Measurements from ENCODE around the gene POLD4.
"Not testable (repeated sequence)": the region's sequence is repeated elsewhere in the genome, so short reads cannot be mapped to it uniquely, and the experiment has no call there.

The POLD4 gene

GRCh38 chr11:67332081-67332691 is 21.2 kb downstream of the POLD4 start:
- no peak overlapping the region for H3K4me3 ChIP-seq (ENCODE audit: insufficient read depth, low read depth, low read length, poor library complexity, severe bottlenecking)
- H3K27ac ChIP-seq (ENCODE audit: insufficient read depth, low read length, poor library complexity, severe bottlenecking), result no peak overlapping the region
- no peaks in the 10 kb centered on the region for H3K9me3 ChIP-seq (ENCODE audit: control insufficient read depth, low read length)
- H3K4me1 ChIP-seq (ENCODE audit: control insufficient read depth, insufficient read depth, low read length, poor library complexity, severe bottlenecking), result no peaks in the 10 kb centered on the region
- no peaks in the 10 kb centered on the region for H3K27me3 ChIP-seq (replicated peaks; ENCODE audit: control insufficient read depth, insufficient read depth, low read length, poor library complexity, severe bottlenecking)
- DNase-seq, result no peak
- H3K36me3 ChIP-seq (ENCODE audit: control insufficient read depth, insufficient read depth, low read length), result no peaks in the 10 kb centered on the region

GRCh38 chr11:67323526-67323925 is 29.8 kb downstream of the POLD4 start:
- Histone ChIP-seq H3K4me1 (ENCODE audit: control insufficient read depth, insufficient read depth, low read length, poor library complexity, severe bottlenecking) (no peaks in the 10 kb centered on the region), H3K36me3 (ENCODE audit: control insufficient read depth, insufficient read depth, low read length) (no peaks in the 10 kb centered on the region), H3K4me3 (ENCODE audit: insufficient read depth, low read depth, low read length, poor library complexity, severe bottlenecking) (no peak overlapping the region), H3K9me3 (ENCODE audit: control insufficient read depth, low read length) (no peaks in the 10 kb centered on the region), H3K27ac (ENCODE audit: insufficient read depth, low read length, poor library complexity, severe bottlenecking) (no peak overlapping the region), H3K27me3 (replicated peaks; ENCODE audit: control insufficient read depth, insufficient read depth, low read length, poor library complexity, severe bottlenecking) (no peaks in the 10 kb centered on the region)
- no peak for DNase-seq

GRCh38 chr11:67322049-67322448 is 31.3 kb downstream of the POLD4 start:
- no peaks in the 10 kb centered on the region for H3K9me3 ChIP-seq (ENCODE audit: control insufficient read depth, low read length)
- no peak overlapping the region for H3K27ac ChIP-seq (ENCODE audit: insufficient read depth, low read length, poor library complexity, severe bottlenecking)
- H3K27me3 ChIP-seq (replicated peaks; ENCODE audit: control insufficient read depth, insufficient read depth, low read length, poor library complexity, severe bottlenecking), result no peaks in the 10 kb centered on the region
- H3K36me3 ChIP-seq (ENCODE audit: control insufficient read depth, insufficient read depth, low read length), result no peaks in the 10 kb centered on the region
- no peak overlapping the region for H3K4me3 ChIP-seq (ENCODE audit: insufficient read depth, low read depth, low read length, poor library complexity, severe bottlenecking)
- no peak for DNase-seq
- peaks cover 2% of the 10 kb centered on the region for H3K4me1 ChIP-seq (ENCODE audit: control insufficient read depth, insufficient read depth, low read length, poor library complexity, severe bottlenecking)

GRCh38 chr11:67321313-67321871 is 32.0 kb downstream of the POLD4 start:
- H3K4me1 ChIP-seq (ENCODE audit: control insufficient read depth, insufficient read depth, low read length, poor library complexity, severe bottlenecking), result peaks cover 5% of the 10 kb centered on the region
- H3K27ac ChIP-seq (ENCODE audit: insufficient read depth, low read length, poor library complexity, severe bottlenecking), result no peak overlapping the region
- no peaks in the 10 kb centered on the region for H3K27me3 ChIP-seq (replicated peaks; ENCODE audit: control insufficient read depth, insufficient read depth, low read length, poor library complexity, severe bottlenecking)
- H3K36me3 ChIP-seq (ENCODE audit: control insufficient read depth, insufficient read depth, low read length), result no peaks in the 10 kb centered on the region
- no peak overlapping the region for H3K4me3 ChIP-seq (ENCODE audit: insufficient read depth, low read depth, low read length, poor library complexity, severe bottlenecking)
- DNase-seq, result no peak
- no peaks in the 10 kb centered on the region for H3K9me3 ChIP-seq (ENCODE audit: control insufficient read depth, low read length)

GRCh38 chr11:67320691-67321090 is 32.7 kb downstream of the POLD4 start:
- Histone ChIP-seq H3K36me3 (ENCODE audit: control insufficient read depth, insufficient read depth, low read length) (no peaks in the 10 kb centered on the region), H3K9me3 (ENCODE audit: control insufficient read depth, low read length) (no peaks in the 10 kb centered on the region), H3K4me1 (ENCODE audit: control insufficient read depth, insufficient read depth, low read length, poor library complexity, severe bottlenecking) (peaks cover 5% of the 10 kb centered on the region), H3K4me3 (ENCODE audit: insufficient read depth, low read depth, low read length, poor library complexity, severe bottlenecking) (no peak overlapping the region), H3K27ac (ENCODE audit: insufficient read depth, low read length, poor library complexity, severe bottlenecking) (no peak overlapping the region), H3K27me3 (replicated peaks; ENCODE audit: control insufficient read depth, insufficient read depth, low read length, poor library complexity, severe bottlenecking) (no peaks in the 10 kb centered on the region)
- DNase-seq, result no peak

GRCh38 chr11:67320011-67320410 is 33.3 kb downstream of the POLD4 start:
- Histone ChIP-seq H3K27ac (ENCODE audit: insufficient read depth, low read length, poor library complexity, severe bottlenecking) (no peak overlapping the region), H3K4me1 (ENCODE audit: control insufficient read depth, insufficient read depth, low read length, poor library complexity, severe bottlenecking) (peaks cover 5% of the 10 kb centered on the region), H3K27me3 (replicated peaks; ENCODE audit: control insufficient read depth, insufficient read depth, low read length, poor library complexity, severe bottlenecking) (no peaks in the 10 kb centered on the region), H3K36me3 (ENCODE audit: control insufficient read depth, insufficient read depth, low read length) (no peaks in the 10 kb centered on the region), H3K9me3 (ENCODE audit: control insufficient read depth, low read length) (no peaks in the 10 kb centered on the region), H3K4me3 (ENCODE audit: insufficient read depth, low read depth, low read length, poor library complexity, severe bottlenecking) (no peak overlapping the region)
- no peak for DNase-seq

GRCh38 chr11:67318876-67319275 is 34.5 kb downstream of the POLD4 start:
- H3K4me3 ChIP-seq (ENCODE audit: insufficient read depth, low read depth, low read length, poor library complexity, severe bottlenecking); H3K4me1 ChIP-seq (ENCODE audit: control insufficient read depth, insufficient read depth, low read length, poor library complexity, severe bottlenecking); H3K36me3 ChIP-seq (ENCODE audit: control insufficient read depth, insufficient read depth, low read length); H3K9me3 ChIP-seq (ENCODE audit: control insufficient read depth, low read length); H3K27ac ChIP-seq (ENCODE audit: insufficient read depth, low read length, poor library complexity, severe bottlenecking); DNase-seq; H3K27me3 ChIP-seq (replicated peaks; ENCODE audit: control insufficient read depth, insufficient read depth, low read length, poor library complexity, severe bottlenecking): not testable (repeated sequence)

GRCh38 chr11:67317888-67318555 is 35.3 kb downstream of the POLD4 start:
- peak overlapping the region; percentile 72 for H3K27ac ChIP-seq (ENCODE audit: insufficient read depth, low read length, poor library complexity, severe bottlenecking)
- H3K36me3 ChIP-seq (ENCODE audit: control insufficient read depth, insufficient read depth, low read length), result no peaks in the 10 kb centered on the region
- H3K9me3 ChIP-seq (ENCODE audit: control insufficient read depth, low read length), result no peaks in the 10 kb centered on the region
- peak overlapping the region; percentile 76 for H3K4me3 ChIP-seq (ENCODE audit: insufficient read depth, low read depth, low read length, poor library complexity, severe bottlenecking)
- peaks cover 13% of the 10 kb centered on the region for H3K4me1 ChIP-seq (ENCODE audit: control insufficient read depth, insufficient read depth, low read length, poor library complexity, severe bottlenecking)
- no peaks in the 10 kb centered on the region for H3K27me3 ChIP-seq (replicated peaks; ENCODE audit: control insufficient read depth, insufficient read depth, low read length, poor library complexity, severe bottlenecking)
- DNase-seq, result peak in 1 of 3 donors; percentile 26

- no peaks in the 10 kb centered on the region for H3K27me3 ChIP-seq (replicated peaks; ENCODE audit: control insufficient read depth, insufficient read depth, low read length, poor library complexity, severe bottlenecking)
- H3K36me3 ChIP-seq (ENCODE audit: control insufficient read depth, insufficient read depth, low read length), result no peaks in the 10 kb centered on the region
- DNase-seq, result peak; percentile 96 to 99 (median 97)
- H3K27ac ChIP-seq (ENCODE audit: insufficient read depth, low read length, poor library complexity, severe bottlenecking), result peak overlapping the region; percentile 72
- peak overlapping the region; percentile 76 for H3K4me3 ChIP-seq (ENCODE audit: insufficient read depth, low read depth, low read length, poor library complexity, severe bottlenecking)
- H3K4me1 ChIP-seq (ENCODE audit: control insufficient read depth, insufficient read depth, low read length, poor library complexity, severe bottlenecking), result peaks cover 20% of the 10 kb centered on the region
- H3K9me3 ChIP-seq (ENCODE audit: control insufficient read depth, low read length), result no peaks in the 10 kb centered on the region
Observed at GRCh38 chr11:67317205-67317887, 36.0 kb downstream of the POLD4 start.

GRCh38 chr11:67316882-67317204 is 36.5 kb downstream of the POLD4 start:
- Histone ChIP-seq H3K36me3 (ENCODE audit: control insufficient read depth, insufficient read depth, low read length) (no peaks in the 10 kb centered on the region), H3K4me1 (ENCODE audit: control insufficient read depth, insufficient read depth, low read length, poor library complexity, severe bottlenecking) (peaks cover 25% of the 10 kb centered on the region), H3K27me3 (replicated peaks; ENCODE audit: control insufficient read depth, insufficient read depth, low read length, poor library complexity, severe bottlenecking) (no peaks in the 10 kb centered on the region), H3K4me3 (ENCODE audit: insufficient read depth, low read depth, low read length, poor library complexity, severe bottlenecking) (peak overlapping the region; percentile 76), H3K9me3 (ENCODE audit: control insufficient read depth, low read length) (no peaks in the 10 kb centered on the region), H3K27ac (ENCODE audit: insufficient read depth, low read length, poor library complexity, severe bottlenecking) (peak overlapping the region; percentile 72)
- no peak for DNase-seq
